SIG-M5 treated with dmso at 0.1 percent for 504 hours (cell line): ENCODE data around the gene TTLL5.
"Not testable (repeated sequence)": the region's sequence is repeated elsewhere in the genome, so short reads cannot be mapped to it uniquely, and the experiment has no call there.

Experiments
- DNase-seq: peaks from one replicate; lab custom pipeline; 2025; ENCODE audit not compliant: unreplicated experiment; lab: John Stamatoyannopoulos, UW

TTLL5 gene

DNA sequence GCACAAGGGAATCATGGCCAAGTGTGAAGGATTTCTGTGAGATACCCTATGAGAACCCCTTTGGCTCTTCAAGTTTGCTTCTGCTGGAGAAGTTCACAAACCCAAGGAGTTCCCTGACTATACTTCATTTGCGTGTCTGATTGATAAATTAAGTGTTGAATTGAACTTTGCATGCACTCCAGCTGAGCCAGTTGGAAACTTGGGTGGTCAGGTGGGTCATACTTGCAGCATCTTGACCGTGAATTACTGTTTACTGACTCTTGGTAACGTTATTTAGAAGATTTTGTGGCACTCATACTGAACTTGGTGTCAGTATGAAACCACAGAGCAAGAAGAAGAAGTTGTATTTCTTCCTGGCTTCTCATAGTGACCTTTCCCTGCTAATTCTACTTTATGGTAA is 243.3 kb downstream of the TTLL5 start:
- DNase-seq, result no peak

DNA sequence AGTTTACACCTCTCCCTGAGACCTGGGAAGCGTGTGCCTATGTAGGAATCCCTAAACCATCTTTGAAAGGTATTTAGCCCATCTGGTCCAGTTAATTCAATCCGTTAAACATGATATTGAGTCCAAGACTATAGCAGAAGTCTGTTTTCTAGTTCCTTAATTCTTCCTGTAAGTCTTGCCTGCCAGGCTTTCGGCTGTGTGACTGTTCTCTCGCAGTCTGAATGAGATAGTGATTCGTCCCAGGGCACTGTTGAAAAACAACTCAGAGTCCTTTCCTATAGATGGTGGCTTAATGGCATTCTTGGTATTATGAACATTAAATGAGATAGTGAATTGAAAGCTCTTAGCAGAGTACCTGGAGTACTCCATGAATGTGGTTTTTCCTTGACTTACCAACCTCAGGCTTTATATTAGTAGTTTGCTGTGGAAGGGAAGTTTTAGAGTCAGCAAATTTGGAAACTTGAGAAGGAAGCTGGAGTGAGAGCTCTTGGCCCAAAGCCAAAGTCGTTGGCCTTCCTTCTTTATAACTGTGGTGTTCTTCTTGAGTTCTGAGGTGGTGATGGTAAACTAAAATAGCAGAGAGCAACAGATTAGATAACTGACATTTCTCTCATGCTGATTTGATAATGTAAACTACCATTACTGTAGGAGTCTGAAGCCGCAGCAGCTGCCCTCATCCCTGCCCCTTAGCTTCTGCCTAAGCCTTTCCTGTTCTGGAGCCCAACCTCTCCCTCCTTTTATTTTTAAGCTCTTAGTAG is 244.3 kb downstream of the TTLL5 start:
- no peak for DNase-seq

DNA sequence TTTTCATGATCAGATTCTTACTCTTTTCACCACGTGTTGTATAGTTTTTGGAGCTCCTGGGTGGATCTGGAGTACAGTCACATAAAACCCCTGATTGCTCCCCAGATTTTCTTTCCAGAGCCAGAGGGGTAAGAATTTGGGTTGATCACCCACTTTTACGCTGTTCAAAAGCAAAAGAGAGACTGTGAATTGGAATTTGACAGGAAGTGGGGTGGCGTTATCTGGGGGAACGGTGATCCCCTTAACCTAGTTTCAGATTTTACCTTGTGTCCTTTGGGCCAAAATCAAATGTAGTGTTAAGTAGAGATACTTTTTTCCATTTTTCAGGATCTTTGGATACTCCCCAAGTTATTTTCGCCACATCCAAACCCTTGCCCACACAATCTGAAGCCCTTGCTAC is 245.2 kb downstream of the TTLL5 start:
- DNase-seq, result no peak

DNA sequence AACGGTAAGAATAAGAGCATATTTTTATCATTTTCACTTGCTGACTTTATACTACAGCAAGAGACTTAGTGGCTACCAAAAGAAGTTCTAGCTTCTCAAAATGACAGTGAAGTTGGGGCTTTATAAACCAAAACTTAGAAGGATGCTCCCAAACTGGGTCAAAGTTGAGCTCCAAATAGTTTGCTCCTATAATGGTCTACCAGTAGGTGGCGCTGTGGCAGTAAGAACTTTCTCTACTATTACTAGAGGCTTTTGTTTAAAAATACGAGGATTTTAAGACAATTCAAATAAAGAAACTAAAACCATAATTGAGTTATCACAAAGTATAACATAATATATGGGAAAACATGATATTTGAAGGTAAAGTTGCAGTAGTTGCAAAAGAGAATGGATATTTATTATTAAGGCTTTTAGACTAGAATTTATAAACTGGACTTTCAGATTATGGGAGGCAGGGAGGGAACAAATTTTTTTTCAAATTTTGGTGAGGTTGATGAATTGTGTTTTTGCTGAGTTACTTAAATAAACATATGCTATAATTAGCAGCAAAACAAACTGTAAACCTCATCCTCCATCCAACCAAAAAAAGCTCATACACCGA is 245.7 kb downstream of the TTLL5 start:
- DNase-seq, result peak; percentile 47

DNA sequence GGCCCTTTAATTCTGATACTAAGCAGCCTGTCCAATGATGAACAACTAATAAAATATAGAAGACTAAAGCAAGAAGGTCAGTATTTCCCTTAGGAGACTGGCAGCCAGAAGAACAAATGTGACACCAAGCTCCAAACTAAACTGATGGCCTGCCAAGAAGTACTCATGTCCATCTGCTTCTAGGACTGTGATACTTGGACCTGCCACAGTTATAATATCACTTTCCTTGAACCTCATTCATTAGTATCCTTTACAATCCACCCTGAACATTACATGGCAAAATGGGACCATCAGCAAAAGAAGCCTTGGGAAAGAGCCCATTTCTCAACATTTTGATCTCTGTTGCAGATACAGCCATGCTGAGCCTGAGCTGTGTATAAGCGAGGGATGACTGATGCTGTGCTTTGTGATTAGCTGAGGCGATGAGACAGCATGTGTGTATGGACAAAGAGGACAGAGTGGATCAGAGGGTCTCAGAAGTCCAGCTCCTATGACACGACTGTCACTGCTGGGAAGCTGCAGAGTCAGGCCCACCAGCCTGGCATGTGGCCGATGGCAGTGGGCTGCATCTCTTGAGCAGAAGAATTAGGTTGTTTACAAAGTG is 246.8 kb downstream of the TTLL5 start:
- DNase-seq, result no peak

DNA sequence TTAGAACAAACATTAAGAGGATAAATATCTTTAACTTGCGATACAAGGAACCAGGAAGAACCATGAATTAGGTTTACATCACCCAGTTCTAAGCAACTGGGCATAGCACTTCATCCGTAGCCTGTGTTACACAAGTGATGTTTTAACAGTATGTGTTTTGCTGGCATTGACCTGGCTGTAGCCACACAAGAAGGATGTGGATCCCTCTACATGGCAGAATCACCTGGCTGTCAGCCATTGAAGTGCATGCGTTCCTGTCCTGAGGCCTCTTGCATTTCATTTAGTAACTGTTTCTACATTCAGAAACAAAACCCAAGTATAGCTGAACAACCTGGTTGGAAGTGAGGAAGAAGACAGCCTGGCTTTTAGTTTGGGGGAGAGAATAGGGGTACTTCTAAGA is 248.6 kb downstream of the TTLL5 start:
- no peak for DNase-seq

DNA sequence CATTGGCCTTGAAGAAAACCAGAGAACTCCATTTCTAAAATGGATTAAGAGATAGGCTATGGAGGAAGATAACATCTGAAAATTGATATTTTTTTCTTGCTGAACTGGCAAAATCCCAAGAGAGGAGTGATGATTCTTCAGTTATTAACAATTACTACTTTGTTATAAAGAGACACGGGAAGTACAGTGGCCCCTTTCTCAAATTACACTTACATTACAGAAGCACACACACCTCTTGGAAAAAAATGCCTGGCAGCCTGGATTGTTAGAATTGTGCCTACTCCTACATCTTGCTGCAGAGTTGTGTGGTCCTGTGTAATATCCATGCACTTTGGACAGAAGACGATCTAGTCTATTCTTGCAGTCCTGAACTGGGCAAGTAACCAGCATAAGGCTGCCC is 249.0 kb downstream of the TTLL5 start:
- no peak for DNase-seq

DNA sequence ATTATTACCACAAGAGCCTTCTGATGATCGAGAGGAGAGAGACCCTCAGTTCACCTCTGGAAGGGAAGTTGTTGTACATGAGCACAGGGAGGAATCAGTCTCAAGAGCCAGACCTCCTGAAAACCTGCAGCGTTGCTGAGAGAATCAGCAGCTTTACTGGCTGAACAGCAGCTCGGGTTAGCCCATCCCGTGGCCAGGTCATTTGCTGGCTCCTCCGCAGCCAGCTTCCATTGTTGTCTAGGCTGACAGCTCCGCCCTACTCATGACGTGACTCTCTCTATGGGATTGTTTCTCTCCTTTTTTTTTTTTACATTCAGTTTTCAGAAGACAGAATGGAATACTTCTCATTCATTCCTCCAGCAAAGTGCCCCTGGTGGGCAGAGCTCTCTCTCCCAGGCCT is 250.8 kb downstream of the TTLL5 start:
- no peak for DNase-seq

DNA sequence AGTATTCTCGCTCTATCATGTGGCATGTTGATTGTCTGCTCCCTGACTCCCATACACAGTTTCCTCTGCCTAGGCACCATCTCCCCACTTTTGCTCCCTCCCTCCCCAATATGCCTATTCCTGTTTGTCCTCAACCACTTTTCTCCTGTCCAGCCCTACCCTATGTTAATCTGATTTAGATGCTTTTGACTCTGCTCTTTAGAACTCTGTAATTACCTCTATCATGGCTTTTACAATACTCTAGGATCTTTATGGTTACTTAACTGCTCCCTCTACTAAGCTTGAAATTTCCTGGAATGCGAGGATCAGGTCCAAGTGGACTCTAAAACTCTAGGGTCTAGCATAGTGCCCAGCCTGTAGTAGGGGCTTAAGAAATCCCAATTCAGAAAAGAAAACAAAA is 252.1 kb downstream of the TTLL5 start:
- DNase-seq, result no peak

DNA sequence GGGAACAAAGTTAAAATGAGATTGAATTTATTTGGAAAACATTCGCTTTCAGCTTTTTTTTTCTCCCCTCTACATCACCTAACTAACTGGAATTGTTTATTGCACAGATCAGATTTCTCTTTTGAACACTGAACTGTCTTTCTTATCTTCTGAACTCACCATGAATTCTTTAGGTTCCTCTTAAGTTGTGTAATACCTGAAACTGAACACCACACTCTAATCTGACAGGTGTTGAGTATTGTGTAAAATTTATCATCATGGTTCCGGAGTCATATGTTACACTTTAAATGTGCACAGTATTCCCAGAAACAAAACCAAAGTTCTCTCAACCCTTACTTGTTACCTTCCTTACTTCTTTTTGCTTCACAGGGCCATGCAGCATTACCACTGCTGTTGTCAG is 254.0 kb downstream of the TTLL5 start:
- no peak for DNase-seq

DNA sequence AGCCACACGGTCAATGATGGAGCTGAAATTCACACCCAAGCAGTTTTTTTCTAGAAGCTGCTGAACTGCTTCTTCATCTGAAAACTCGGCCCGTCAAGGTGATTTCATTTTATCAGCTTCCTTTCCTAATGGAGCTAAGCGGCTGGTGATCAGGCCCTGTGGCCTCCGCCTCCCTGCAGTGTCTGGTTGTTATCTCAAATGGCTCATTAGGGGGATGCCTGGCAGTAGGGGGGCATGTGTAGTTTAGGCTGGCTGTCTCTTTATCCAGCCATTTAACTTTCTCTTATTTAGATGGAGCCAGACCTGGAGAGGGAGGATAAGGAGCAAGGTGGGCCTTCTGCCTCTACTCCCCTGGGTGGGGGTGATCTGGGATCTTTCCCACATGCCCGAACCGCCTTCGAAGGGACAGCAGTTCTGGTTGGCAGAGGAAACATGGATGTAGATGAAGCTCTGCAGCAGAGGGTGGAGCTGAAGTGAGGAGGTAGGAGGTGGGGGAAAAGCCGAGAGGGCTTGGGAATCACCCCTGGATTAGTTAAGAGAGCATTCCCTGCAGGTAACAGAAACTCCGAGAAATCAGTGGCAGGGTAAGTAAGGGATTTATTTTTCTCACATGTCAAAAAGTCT is 256.4 kb downstream of the TTLL5 start:
- DNase-seq, result no peak

DNA sequence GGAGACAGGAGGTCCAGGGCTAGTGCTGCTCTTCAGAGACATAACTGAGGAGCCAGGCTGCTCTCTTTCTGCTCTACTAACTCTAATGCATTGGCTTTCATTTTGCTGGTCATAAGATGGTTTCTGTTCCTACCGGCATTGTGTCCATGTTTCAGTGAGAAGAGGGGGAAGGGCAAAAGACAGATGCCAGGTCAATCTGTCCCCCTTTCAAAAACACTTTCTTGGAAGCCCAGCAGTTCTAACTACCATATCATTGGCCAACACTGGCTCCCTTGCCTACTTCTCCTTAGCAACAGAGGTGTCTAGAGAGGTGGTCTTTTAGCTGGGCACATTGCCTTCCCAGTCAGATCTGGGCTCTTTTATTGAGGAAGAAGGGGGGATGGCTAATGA is 256.9 kb downstream of the TTLL5 start:
- DNase-seq, result no peak

DNA sequence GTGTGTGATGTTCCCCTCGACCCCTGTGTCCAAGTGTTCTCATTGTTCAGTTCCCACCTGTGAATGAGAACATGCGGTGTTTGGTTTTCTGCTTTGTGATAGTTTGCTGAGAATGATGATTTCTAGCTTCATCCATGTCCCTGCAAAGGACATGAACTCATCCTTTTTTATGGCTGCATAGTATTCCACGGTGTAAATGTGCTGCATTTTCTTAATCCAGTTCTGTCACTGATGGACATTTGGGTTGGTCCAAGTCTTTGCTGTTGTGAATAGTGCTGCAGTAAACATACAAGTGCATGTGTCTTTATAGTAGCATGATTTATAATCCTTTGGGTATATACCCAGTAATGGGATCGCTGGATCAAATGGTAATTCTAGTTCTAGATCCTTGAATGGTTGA is 259.4 kb downstream of the TTLL5 start:
- not testable (repeated sequence) for DNase-seq

DNA sequence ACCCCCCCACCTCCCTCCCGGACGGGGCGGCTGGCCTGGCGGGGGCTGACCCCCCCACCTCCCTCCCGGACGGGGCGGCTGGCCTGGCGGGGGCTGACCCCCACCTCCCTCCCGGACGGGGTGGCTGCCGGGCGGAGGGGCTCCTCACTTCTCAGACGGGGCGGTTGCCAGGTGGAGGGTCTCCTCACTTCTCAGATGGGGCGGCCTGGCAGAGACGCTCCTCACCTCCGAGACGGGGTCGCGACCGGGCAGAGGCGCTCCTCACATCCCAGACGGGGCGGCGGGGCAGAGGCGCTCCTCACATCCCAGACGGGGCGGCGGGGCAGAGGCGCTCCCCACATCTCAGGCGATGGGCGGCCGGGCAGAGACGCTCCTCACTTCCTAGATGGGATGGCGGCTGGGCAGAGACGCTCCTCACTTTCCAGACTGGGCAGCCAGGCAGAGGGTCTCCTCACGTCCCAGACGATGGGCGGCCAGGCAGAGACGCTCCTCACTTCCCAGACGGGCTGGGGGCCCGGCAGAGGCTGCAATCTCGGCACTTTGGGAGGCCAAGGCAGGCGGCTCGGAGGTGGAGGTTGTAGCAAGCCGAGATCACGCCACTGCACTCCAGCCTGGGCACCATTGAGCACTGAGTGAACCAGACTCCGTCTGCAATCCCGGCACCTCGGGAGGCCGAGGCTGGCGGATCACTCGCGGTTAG is 264.2 kb downstream of the TTLL5 start:
- not testable (repeated sequence) for DNase-seq

DNA sequence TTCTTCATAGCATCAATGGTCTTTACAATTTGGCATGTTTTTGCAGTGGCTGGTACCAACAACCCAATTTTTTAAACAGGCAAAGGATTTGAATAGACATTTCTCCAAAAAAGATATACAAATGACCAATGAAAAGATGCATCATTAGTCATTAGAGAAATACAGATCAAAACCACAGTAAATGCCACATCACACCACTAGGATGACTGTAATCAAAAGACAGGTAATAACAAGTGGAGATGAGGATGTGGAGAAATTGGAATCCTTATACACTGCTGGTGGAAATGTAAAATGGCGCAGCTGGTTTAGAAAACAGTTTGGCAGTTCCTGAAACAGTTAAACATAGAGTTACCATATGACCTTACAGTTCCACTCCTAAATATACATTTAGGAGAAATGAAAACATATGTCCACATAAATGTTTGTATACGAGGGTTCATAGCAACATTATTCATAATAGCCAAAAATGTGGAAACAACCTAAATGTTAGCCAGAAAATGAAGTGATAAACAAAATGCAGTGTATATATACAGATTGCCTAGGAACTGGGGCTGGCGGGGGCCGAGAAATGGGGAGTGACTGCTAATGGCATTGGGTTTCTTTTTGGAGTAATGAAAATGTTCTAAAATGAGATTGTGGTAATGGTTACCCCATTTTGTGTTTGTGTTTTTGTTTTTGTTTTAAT is 265.5 kb downstream of the TTLL5 start:
- DNase-seq, result no peak

DNA sequence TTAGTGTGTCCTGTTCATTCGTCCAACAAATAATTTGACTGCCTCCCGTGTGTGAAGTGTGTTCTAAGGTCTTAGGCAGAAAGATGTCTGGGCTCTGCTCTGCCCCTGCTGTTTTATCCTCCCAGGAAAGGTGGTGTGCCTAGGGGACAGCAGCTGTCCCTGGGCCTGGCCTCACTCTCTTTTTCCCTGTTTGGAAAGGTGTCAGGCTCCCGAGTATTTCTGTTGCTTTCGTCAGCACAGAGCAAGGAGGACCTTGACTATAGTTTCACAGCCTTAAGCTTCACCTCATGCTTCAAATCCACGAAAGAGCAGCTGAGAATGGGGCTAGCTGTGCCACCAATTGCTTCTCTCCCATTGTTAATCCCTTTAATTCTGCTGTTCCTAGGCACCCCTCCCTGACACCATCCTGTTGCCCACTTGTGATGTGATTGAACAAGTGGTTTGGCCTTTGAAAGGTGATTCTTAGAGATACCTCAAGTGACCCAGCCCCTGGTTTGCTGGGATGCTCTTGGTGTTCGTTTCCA is 266.6 kb downstream of the TTLL5 start:
- DNase-seq, result no peak

DNA sequence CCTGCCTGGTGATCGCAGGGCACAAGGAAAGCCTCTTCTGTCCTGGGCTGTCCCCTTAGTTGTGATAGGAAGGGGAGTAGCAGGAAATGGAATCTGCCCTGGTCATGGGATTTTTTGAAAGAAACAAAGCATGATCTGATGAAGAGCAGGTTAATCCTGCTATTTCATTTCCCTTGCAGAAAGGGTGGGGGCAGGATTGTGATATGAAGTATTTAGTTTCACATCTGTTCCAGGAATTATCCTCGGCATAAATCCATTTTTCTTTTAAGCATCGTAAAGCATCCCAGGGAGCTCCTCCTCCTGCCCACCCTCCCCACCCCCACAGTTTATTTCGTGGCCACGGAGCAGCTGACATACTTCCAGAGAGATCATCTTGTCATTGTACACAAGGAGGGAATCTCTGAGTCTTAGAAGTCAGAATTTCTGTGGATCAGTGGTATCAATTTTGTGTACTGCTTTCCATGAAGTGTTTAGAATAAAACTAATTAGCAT is 267.7 kb downstream of the TTLL5 start:
- DNase-seq, result no peak

DNA sequence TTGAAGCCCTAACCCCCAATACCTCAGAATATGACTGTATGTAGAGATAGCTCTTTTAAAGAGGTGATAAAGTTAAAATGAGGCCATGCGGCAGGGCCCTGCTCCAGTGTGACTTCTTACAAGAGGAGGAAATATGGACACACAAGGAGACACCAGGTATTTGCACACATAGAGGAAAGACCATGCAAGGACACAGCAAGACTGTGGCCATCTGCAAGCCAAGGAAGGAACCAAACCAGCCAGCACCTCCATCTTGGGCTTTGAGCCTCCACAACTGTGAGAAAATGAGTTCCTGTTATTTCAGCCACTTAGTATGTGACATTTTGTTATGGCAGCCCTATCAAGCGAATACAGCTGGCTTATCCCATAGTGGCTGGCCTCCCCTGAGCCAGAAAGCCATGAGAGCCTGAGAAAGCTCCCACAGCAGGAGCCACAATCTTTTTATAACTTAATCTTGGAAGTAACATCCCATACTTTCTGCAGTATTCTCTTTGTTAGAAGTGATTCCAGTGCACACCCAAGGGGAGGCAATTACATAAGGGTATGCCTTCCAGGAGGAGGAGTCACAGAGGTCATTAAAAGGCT is 272.8 kb downstream of the TTLL5 start:
- DNase-seq, result no peak

DNA sequence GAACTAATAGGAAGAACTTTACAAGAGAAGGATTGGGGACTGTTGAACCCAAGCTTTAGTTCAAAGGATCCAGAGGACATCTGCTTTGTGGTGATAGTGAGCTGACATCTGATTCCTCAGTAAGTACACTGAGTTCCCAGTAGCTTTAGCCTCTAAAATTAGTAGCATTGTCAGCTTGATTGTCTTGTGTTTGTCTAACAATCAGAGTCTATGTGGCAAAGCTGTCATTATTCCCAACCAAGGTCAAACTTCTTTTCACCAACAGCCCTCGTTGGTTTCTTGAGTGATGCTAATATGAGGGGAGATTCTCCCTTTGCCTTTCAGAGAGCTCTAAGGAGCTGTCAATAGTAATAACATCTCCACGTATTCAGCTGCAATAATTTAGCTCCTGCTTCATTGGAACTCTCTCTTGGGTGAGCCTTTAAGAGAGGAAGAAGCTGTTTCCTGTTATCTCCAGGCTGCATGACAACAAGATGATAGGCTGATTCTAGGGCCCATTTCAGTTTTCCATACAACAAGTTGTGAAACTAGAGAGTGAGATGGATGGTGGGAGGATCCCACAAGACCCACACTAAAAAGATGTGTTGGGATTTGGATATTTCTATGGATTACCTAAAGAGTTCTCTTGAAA is 274.1 kb downstream of the TTLL5 start:
- no peak for DNase-seq

DNA sequence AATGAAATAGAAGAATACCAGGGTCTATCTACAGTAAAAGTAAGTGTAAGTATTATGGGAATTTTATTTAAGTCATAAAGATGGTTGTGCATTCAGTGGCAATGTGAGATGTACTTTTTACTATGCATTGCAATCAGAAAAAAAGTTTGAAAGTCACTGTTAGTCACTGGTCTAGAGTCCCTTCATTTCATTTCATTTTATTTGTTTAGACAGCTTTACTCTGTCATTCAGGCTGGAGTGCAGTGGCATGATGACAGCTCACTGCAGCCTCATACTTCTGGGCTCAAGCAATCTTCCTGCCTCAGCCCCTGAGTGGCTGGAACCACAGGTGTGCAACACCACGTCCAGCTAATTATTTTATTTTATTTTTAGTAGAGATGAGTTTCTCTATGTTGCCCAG is 278.2 kb downstream of the TTLL5 start:
- no peak for DNase-seq
